RWPE1 (cell line): ENCODE results near the gene C9orf152.
"Not testable (repeated sequence)": the region's sequence is repeated elsewhere in the genome, so short reads cannot be mapped to it uniquely, and the experiment has no call there.

ENCODE experiments used
- CTCF ChIA-PET: fragments of 350-600 bp; sonication (Branson Sonifier 250); formaldehyde crosslinking; extraction: SDS; loops from one replicate; lab custom pipeline; 2021; lab: Yijun Ruan, JAX
- POLR2A ChIA-PET: fragments of 400-600 bp; formaldehyde crosslinking; extraction: SDS; loops from one replicate; lab custom pipeline; 2020; ENCODE audit warnings: antibody characterized with exemption; ENCODE audit not compliant: low non-redundant PET; lab: Yijun Ruan, JAX
- DNase-seq: peaks from one replicate; pipeline ENCODE4 v3.0.0; 2012; ENCODE audit warnings: low spot score
- H3K27ac ChIP-seq: fragments of 450-650 bp; 2 replicates; pipeline ENCODE4 v1.5.1; 2017
- TF ChIP-seq, protein P1 (sequence below): fragments of 450-650 bp; conservative IDR thresholded peaks from 2 replicates; pipeline ENCODE4 v1.5.1; 2017; ENCODE audit warnings: low read depth, mild to moderate bottlenecking

Gene C9orf152

GRCh38 chr9:110206389-110206788, 1.6 kb downstream of the C9orf152 start:
- DNase-seq: no peak
- no peak overlapping the region for H3K27ac ChIP-seq
- ChIA-PET POLR2A (no interaction called here), CTCF (interaction anchor here (0.5 to 1.0 kb wide), 3 partner anchors 11 to 46 kb away, joined by 3 to 5 read pairs (median 3); no protein-coding TSS in a partner anchor)
- TF ChIP-seq, protein P1, sequence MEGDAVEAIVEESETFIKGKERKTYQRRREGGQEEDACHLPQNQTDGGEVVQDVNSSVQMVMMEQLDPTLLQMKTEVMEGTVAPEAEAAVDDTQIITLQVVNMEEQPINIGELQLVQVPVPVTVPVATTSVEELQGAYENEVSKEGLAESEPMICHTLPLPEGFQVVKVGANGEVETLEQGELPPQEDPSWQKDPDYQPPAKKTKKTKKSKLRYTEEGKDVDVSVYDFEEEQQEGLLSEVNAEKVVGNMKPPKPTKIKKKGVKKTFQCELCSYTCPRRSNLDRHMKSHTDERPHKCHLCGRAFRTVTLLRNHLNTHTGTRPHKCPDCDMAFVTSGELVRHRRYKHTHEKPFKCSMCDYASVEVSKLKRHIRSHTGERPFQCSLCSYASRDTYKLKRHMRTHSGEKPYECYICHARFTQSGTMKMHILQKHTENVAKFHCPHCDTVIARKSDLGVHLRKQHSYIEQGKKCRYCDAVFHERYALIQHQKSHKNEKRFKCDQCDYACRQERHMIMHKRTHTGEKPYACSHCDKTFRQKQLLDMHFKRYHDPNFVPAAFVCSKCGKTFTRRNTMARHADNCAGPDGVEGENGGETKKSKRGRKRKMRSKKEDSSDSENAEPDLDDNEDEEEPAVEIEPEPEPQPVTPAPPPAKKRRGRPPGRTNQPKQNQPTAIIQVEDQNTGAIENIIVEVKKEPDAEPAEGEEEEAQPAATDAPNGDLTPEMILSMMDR: no peak

- POLR2A ChIA-PET, DNase-seq, H3K27ac ChIP-seq: not testable (repeated sequence)
- CTCF ChIA-PET: interaction anchor here (1.0 kb wide), 1 partner anchor 12 kb away, joined by 3 read pairs; no protein-coding TSS in a partner anchor
These were observed 2.3 kb downstream of the C9orf152 start for GRCh38 chr9:110205612-110206011.

DNA sequence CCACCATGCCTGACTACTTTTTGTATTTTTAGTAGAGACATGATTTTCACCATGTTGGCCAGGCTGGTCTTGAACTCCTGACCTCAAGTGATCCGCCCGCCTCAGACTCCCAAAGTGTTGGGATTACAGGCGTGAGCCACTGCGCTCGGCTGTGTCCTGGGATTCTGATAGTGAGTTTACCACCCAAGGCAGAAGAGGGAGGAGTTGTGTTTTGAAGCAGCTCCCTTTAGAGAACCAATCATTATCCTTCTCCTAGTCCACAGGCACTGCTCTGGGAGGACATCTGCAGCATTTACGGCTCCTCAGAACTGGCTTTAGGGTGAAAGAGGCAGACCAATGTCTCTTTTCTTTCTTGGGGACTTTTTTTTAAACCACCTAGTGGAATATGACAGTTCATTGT, 5.7 kb downstream of the C9orf152 start:
- ChIA-PET POLR2A (no interaction called here), CTCF (no interaction called here)
- no peak for DNase-seq
- H3K27ac ChIP-seq: no peak overlapping the region
- TF ChIP-seq, protein P1: no peak

DNA sequence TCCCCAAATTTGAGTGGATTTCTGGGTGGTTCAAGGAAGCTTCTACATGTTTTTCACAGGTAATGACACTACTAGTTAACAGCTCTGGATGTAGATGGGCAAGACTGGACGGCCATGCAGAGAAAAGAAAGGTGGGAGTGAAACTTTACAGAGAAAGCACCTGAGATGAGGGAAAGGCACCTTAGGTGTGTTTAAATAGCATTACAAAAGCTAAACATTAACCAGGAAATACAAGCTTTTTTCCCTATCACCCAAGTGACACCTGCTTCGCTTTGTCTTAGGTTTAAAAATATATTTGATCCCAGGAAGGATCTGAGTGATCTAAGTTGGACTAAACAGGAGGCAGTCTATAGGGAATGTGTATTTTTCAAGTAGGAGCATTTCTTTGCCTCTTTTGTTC, 8.3 kb downstream of the C9orf152 start:
- POLR2A ChIA-PET: no interaction called here
- TF ChIP-seq, protein P1: no peak
- no peak overlapping the region for H3K27ac ChIP-seq
- CTCF ChIA-PET: interaction anchor here (0.6 to 1.1 kb wide), 2 partner anchors 18 to 111 kb away, joined by 3 to 5 read pairs; no protein-coding TSS in a partner anchor
- DNase-seq: no peak

- TF ChIP-seq, protein P1: no peak
- no peak overlapping the region for H3K27ac ChIP-seq
- POLR2A ChIA-PET: no interaction called here
- DNase-seq: no peak
- CTCF ChIA-PET: interaction anchor here (0.5 to 1.1 kb wide), 4 partner anchors 19 to 476 kb away, joined by 3 to 6 read pairs (median 4); no protein-coding TSS in a partner anchor
These were observed 9.6 kb downstream of the C9orf152 start for GRCh38 chr9:110198357-110198756.

DNA sequence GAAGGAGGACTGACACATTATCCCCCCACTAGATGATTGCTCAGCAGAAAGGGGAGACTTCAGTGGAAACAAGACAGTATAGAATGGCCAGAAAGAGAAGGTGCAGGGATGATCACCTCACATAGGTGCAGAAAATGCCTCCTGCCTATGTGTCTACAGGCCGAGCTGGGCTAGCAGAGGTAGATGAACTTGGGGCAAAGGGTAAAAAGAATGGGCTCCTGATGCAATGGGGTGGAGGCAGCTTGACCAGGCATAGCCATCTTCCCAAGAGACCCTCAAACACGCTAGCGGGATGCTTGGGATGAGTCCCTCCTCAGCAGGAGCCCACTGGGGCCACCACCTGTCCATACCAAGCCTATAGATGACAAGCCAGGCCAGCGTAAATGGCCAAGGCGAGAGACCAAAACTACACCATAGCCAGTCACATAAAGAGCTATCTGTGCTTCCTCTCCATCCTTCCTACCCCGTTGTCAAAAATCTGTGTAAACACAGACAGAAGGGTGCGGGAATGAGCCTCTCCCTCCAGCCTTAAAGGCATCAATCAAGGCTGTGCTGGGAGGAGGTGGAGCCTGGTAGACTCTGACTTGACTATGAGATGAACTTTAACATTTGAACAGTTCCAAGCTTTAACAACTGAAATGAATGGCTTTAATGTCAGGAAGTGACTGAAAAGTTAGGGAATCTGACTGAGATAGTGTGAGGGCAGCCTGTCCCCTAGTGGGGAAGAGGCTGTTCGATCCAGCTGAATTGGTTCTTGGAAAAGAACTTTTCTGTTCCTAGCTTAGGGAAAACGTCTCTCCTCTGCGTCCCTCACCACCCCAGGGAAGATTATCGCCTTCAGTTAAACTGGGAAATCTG, 10.4 kb downstream of the C9orf152 start:
- no peak overlapping the region for H3K27ac ChIP-seq
- DNase-seq: no peak
- TF ChIP-seq, protein P1: no peak
- ChIA-PET CTCF (interaction anchor here (0.5 to 0.7 kb wide), 3 partner anchors 112 to 780 kb away, joined by 3 to 6 read pairs (median 4); no protein-coding TSS in a partner anchor), POLR2A (no interaction called here)

GRCh38 chr9:110196084-110196499, 11.9 kb downstream of the C9orf152 start:
- POLR2A ChIA-PET, DNase-seq, H3K27ac ChIP-seq: not testable (repeated sequence)
- CTCF ChIA-PET: interaction anchor here (0.6 to 1.0 kb wide), 2 partner anchors 10 to 409 kb away, joined by 3 read pairs; no protein-coding TSS in a partner anchor
